LHCN-M2 (cell line): Measurements from ENCODE around the gene CPNE6. TPM values are rescaled to one million over a fixed set of nuclear protein-coding genes. Genes with fewer than 3 reads are reported as not detected.

Source experiments
- DNase-seq: peaks from one replicate; pipeline ENCODE4 v3.0.0-alpha.2; 2012; ENCODE audit warnings: low read depth
- total RNA-seq: library from RNA; depleted of rRNA; stranded (reverse); fragments of >200 nt; gene quantifications from 2 replicates; pipeline ENCODE4 v1.2.3, GENCODE V29; 2014

Gene CPNE6
- total RNA-seq, 1 experiment from 2014 or later = not detected

DNA sequence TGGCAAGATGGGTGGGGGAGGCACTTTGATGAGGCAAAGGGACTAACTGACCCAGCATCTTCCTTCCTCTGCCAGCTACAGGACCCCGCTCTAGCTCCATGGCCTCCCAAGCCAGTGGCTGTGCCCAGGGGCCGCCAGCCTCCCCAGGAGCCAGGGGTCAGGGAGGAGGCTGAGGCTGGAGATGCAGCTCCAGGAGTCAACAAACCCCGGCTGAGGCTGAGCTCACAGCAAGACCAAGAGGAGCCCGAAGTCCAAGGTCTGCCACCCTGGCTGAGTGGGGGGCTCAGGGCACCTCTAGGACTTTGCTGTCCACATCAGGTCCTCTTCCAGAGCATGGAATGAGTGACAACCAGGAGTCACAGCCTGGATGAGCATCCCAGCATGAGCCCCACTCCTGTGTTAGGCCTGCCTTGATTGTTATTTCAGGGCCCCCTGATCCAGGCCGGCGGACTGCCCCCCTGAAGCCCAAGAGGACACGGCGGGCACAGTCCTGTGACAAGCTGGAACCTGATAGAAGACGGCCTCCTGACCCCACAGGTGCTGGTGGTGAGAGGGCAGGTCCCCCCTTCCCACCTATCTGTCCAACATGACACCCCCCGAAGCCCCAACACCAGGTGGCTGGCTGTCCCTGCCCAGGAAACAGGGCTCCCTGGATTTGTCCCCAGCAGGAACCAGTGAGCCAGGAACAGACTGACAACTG, 2.5 kb upstream of the CPNE6 start:
- no peak for DNase-seq

DNA sequence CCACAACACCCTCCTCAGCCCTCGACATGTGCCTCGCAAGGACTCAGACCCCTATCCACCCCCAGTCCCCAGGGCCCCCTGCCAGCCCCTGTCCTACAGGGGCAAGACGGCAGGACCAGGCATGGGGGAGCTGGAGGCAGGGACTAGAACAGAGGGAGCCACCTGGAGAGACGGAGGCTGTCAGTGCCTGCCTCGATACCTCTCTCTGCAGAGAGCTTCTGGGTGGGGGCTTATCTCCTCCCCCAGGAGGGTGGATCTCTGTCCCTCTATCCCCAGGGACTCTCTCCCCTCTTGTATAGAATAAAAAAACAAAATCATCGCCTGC, 2.0 kb upstream of the CPNE6 start:
- DNase-seq = no peak

DNA sequence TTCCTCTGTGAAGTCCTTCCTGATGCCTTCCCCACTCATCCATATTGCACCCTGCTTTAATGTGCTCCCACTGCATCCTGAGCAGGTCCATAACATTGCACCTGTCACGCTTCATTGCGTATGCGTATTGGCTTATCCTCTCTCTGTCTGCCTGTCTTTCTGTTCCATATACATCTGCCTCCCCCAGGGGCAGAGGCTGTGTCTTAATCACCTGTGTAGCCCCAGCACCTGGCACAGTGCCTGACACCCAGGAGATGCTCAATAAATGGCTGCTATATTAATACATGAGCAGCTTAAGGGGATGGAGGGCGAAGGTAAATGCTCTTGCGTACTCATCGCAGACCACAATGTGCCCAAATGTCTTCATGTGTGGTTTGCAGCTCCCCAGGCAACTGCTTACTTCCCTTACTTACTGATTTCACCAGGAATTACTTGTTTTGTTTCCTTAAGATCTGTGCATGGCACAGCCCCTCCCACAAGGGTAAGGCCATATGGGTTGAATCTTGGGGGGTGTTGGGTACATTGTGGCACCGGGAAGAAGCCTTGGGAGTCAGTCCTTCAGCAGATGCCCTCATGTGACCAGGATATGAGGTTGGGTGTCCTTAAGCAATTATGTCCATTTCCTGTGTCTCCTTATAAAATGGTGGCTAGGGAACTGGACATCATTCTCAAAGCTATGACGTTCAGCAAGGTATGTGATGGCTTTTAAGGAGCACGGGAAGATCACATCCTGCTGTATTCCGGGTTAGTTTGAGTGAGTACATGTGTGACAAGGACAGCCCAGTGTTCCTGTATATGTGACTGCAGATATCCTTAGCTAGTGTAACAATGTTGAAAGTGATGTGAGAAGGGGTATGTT, 848 bp upstream of the CPNE6 start:
- no peak for DNase-seq

DNA sequence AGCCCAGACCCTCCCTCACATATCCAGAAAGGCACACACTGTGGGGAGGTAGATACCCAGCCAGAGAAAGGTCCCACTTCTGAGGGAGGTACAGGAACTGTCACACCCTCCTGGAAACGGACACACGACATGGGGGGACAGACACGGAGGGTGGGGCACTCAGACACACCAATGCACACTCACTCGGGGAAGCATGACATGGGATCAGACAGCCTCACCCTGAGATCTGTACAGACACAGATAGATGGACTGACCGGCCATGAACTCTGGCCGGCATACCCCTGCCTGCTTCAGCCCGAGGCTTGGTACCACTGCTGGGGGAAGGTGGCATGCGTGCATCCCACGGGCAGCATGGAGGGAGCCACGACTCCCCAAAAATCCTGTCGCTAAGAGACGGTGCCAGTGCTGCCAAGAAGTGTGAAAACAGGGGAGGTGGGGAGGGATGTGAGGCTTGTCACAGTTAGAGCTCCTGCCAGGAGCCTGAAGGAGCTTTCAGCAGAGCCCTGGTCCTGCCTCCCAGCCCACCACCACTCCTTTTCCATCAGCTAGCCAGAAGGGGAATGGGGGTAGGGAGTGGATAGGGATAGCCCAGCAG, 571 bp downstream of the CPNE6 start:
- no peak for DNase-seq

DNA sequence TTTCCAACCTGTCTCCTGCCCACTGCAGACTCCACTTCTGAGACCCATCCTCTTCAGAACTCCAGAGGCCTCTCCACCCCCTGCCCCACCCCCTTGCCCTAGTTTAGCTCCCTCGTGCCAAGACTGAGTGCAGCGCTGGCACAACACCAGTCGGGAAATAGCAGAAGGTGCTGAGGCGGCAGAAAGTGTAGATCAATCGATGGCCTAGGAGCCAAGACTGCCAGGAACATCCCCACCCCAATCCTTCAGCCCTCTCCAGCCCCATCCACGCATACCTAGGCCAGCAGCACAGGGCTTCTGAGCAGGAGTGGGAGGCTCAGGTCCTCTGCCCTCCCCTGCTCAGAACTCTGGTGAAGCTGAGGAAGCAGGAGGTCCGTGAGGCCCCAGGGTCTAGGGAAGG, 1.1 kb downstream of the CPNE6 start:
- no peak for DNase-seq

DNA sequence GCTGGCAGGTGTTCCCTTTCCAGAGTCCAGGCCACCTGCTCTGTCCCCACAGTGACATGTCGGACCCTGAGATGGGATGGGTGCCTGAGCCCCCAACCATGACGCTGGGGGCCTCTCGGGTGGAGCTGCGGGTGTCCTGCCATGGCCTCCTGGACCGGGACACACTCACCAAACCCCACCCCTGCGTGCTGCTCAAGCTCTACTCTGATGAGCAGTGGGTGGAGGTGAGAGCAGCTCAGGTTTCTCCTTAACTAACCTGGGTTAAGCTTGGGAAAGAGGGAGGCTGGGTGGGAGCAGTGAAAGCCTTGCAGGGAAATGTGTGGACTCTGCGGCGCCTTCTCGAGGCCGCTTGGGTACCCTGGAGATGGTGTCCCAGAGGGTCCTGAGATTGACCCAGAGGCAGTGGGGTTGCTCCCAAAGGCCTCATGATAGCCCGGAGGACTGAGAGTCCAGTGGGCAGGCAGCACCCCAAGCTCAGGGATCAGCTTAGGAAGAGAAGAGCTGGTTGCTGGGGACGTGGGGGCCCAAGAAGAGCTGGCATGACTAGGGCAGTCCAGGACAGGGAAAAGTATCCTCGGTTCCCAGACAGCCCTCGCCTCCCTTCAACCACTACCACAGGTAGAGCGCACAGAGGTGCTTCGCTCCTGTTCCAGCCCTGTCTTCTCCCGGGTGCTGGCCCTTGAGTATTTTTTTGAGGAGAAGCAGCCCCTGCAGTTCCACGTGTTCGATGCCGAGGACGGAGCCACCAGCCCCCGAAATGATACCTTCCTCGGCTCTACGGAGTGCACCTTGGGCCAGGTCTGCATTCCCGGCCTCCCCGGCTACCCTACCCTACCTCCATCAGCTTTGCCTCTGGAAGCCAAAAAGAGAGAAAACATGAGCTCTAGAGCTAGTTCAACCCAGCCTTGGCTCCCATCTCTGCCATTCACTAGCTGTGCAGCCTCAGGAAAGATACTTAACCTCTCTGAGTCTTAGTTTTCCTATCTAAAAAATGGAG, 1.8 kb downstream of the CPNE6 start:
- DNase-seq = no peak

DNA sequence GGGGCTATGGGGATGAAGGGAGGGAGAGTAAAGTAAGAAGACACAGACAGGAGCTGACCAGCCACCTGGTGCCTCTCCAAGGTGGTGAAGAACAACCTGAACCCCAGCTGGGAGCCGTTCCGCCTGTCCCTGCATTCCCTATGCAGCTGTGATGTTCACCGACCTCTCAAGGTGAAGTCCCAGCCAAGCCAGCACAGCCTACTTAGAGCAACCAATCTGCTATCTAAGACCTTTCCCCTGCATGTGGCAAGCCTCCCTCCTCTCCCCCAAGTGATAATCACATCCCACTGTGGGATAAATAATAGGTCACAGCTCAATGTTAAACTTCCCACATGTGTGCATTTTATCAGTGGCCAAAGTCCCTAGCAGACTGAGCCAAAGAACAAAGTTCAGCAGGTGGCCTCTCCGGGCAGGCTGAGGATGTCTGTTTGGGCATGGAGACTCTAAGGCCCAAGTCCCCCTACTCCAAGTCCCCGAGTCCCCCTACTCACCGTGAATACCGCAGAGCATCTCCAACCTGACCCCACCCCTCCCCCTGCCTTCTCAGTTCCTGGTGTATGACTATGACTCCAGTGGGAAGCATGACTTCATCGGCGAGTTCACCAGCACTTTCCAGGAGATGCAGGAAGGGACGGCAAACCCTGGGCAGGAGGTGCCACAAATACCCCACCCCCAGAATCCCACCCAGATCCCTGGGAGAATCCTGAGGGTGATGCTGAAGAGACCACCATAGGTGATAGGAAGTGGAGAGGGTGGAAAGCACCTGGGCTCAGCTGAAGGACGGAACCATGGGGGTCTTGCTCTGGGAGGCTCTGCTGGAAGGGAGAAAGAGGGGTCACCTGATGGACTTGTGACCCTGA, 3.5 kb downstream of the CPNE6 start:
- no peak for DNase-seq

DNA sequence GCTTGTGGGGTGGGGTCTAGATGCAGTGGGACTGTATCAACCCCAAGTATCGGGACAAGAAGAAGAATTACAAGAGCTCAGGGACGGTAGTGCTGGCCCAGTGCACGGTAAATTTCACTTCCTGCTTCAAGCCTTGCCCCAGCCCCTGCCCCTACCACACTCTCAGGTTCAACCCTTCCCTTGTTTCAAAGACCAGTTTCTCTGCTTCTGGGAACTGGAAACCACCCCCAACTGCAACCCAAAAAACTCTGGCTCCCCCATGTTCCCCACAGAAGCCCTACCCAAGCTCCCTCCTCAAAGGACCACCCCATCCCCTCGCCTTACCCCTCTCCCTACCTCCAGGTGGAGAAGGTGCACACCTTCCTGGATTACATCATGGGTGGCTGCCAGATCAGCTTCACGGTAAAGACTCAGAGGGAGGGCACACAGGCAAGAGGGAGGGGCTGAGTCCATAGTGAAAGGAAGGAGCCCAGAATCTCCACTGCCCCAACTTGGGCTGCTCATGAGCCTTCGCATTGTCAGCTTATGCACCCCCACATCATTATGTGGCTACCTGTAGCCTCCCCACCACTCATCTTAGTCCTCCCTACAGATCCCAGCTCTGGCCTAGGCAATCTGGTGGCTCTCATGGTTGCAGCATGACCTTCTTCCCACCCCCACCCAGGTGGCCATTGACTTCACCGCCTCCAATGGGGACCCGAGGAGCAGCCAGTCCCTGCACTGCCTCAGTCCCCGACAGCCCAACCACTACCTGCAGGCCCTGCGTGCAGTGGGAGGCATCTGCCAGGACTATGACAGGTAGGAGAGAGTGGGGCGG, 4.3 kb downstream of the CPNE6 start:
- DNase-seq = no peak

DNA sequence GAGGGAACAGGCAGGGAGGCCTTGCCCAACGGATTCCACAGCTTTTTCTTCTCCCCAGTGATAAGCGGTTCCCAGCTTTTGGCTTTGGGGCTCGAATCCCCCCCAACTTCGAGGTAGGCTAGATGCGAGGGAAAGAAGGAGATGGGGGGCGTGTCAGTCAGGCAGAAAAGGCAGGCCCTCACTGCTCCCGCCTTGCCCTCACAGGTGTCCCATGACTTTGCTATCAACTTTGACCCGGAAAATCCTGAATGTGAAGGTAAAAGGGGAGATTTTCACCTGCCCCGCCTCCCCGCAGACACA, 4.9 kb downstream of the CPNE6 start:
- no peak for DNase-seq

DNA sequence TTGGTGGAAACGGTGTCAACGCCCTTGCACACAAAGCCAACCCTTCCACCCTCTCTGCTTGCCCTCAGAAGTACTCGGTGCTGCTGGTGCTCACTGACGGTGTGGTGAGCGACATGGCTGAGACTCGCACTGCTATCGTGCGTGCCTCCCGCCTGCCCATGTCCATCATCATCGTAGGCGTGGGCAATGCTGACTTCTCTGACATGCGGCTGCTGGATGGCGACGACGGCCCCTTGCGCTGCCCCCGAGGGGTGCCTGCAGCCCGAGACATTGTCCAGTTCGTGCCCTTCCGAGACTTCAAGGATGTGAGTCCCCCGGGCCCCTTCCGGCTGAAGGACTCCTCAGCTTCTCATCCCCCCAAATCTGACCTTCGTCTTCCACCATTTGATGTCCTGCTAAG, 5.7 kb downstream of the CPNE6 start:
- DNase-seq = no peak

DNA sequence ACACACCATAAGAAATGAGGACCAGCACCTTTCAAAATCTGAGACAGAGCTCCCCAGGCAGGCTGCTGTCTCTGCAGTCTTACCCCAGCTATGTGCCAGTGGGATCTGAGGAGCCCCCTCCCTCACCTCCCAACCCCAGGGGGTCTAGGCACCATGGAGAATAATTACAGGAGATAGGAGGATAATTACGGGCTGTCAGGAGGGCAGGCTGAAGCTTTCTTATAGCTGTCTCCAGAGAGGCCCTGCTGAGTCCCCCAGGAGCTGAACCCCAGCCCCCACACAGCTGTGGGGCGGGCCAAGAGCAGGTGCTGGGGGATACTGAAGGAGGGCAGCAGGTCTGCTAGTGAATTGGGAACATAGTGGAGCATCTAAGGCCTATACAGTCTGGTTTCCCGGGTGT, 6.8 kb downstream of the CPNE6 start:
- no peak for DNase-seq

DNA sequence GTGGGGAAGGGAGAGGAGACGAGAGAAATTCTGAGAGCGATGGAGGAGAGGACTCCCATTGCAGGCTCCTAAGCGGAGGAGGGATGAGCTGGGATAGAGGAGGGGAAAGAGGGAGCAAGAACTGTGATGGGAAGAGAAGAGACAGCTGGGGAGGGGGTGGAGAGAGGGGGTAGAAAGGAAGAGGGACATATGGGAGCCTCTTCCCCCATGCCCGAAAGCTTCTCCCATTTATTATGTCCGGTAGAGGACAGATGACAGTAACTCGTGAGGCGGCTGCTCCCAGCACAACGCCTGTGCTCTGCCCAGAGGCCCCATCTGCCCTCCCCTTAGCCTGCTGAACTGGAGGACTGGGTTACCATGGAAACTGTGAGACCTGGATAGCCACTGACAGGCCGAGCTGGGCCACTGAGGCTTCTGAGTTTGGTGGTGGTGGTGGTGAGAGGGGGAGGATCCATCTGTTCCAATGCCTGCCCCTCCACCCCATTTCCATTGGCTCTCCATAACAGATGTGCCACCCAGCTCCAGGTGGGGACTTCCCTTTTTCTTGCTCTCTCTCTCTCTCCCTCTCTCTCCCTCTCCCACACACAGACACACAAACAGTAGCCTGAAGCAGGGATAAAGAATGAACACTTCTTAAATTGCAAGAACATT, 8.3 kb downstream of the CPNE6 start:
- DNase-seq = no peak

DNA sequence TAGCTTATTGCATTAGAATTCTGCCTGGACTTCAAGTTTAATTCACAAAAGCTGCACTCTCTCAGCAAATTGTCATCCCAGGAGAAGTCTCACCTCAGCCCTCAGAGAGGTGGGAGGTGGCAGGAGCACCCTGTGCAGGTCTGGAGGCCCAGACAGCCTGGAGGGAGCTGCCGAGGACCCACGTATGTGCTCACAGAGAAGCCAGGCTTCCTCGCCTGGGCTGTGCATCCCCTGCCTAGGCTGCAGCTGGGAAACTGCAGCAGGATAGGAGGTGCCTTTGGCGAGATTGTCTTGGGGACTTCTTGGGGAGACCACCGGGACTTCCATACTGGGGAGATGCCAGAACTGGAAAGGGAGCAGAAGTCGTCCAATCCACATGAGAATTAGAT, 8.8 kb downstream of the CPNE6 start:
- no peak for DNase-seq

DNA sequence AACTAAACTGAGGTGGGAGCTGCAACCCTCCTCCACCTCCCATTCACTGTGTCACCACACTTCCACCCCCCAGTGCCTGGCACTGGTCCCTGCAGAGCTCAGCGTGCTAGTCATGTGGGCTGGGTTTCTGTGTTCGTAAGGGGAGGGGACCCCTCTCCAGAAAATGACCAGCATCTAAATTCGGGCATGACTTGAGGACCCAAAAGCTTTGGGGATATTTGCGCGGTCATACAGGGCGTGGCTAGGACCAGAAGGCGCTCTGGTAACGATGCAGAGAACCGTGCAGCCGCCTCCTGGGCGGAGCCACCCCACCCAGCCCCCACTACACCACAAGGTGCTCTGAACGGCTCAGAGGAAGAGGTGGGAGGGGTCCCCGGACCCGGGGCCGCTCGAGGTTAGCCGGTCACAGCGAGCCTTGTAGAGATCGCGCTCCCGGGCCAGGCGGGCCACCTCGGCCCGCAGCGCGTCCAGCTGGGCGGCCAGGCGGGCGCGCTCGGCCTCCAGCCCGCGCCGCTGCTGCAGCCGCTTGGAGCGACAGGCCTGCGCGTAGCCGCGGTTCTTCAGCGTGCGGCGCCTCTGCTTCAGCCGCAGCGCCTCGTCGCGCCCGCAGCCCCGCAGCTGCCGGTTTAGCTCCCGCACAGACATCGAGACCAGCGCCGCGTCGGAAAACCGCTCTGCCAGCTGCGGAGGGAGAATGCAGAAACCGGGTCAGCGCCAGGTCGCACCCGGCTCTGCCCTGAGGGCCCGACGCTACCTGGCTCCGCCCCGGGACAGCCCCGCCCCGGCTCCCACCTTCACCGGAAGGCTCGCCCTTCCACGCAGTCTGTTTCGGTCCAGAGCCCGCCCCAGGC, 9.8 kb downstream of the CPNE6 start:
- DNase-seq = no peak

DNA sequence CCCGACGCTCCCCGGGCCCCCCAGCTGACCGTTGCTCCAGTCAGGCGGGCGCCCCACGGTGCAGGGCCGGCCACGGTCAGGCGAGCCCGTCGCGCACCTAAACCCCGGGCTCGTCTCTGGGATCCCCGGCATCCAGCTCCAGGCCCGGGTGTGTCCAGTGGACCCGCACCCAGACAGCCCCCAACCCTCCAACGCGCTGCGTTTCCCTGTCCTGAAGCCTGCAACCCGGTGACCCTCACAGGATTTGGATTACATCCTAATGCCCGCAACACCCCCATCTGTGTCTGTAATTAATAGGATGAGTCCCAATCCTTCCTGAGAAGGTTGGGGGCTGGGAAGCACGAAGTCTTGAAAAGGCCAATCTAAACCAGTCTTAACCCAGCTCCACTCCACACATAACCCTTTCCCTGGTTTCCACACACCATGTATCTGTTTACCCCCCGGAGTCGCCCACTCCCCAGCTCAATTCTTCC, 10.4 kb downstream of the CPNE6 start:
- no peak for DNase-seq

DNA sequence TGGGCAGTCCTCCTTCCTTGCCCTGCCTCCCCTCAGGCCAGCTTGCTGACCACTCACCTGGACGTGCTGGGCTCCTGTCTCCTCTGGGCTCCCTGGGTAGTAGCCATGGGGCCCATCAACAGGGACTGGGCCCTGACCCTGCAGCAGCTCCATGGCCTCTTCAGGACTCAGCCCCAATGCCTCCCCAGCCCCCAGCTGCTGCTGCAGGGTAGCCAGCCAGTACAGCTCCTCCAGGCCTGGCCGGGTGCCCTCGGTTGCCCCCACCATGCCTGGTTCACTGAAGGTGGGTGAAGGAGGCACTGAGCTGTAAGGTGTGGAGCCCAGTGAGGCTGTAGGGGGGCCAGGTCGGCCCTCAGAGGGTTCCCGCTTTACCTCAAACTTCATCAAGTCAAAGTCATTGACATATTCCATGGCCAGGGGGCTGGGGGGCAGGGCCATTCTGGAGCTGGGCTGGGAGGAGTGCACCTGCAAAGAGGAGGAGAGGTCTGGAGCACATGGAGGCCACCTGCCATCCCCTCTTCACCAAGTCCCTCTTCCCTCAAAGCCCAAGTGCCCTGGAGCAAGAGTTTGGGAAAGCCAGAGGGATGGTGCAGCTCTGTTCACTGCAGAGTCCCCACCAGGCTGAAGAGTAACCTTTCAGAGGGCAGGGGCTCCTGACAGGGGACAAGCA, 11.2 kb downstream of the CPNE6 start:
- no peak for DNase-seq

DNA sequence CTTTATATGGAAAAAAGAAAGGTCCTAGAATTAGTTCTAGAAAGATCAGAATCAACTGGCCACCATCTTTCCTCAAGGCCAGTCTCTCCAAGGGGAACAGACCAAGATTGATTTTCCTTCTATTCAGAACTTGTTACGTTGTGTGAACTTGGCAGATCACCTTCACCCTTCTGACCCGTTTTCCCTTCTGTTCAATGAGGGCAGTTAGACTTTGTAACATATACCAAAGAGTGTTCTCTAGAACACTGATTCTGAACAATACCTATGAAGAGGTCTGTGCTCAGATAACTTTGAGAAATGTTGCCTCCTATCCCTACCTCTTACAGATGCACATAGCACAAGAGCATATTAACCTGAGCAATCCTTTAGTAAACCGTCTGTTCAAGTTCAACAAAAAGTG, 12.1 kb downstream of the CPNE6 start:
- DNase-seq = no peak

DNA sequence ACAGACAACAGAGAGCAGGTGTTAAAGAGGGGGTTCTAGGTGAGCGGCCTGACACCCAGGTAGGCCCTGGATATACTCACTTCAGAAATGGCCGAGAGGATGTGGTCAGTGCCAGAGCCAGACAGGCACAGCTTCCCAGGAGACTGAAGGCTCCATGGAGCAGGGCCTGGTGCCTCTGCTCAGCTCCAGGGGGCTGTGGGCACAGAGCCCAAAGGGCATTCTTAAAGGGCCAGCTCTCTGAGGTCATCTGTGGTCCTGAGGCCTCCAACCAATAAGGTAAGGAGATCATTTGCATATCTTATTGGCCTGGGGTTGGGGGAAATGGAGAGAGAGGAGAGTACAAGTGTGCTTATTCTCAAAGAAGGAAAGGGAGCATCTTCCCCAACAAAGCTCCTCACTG, 13.1 kb downstream of the CPNE6 start:
- no peak for DNase-seq
